CD4-positive, alpha-beta T cell treated with Interferon gamma for 1 hour (primary cell): ENCODE results near the gene NF1.
"Not testable (repeated sequence)": the region's sequence is repeated elsewhere in the genome, so short reads cannot be mapped to it uniquely, and the experiment has no call there.

Experiments used
- DNase-seq: peaks from one replicate; pipeline ENCODE4 v3.0.0-alpha.2; 2020

The NF1 gene

GRCh38 chr17:31094600-31095235, at the start of gene NF1:
Gene NF1 (plus strand): TSS chr17:31094977. CDS start chr17:31095310, 333 bp downstream.
- peak; percentile 92 for DNase-seq

- not testable (repeated sequence) for DNase-seq
Measured at GRCh38 chr17:31046856-31047425, 47.8 kb upstream of the NF1 start.

DNA sequence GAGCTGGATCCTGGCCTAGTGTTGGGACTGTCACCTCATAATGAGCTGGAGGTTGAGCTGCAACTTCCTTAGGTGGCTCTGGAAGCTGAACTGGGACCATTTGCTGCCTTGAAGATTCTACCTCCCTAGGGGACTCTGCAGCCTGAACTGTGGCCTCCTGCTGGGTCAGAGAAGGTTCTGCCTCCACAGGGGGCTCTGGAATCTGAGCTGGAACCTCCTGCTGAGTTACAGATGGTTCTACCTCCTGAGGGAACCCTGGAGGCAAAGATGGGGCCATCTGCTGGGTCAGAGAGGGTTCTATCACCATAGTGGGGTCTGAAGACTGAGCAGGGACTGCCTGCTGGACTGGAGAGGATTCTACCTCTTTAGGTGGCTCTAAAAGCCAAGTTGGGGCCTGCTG, 46.6 kb upstream of the NF1 start:
- no peak for DNase-seq

GRCh38 chr17:31048780-31049179, 46.0 kb upstream of the NF1 start:
- DNase-seq, result no peak

- DNase-seq, result no peak
Measured at GRCh38 chr17:31050948-31051347, 43.8 kb upstream of the NF1 start.

DNA sequence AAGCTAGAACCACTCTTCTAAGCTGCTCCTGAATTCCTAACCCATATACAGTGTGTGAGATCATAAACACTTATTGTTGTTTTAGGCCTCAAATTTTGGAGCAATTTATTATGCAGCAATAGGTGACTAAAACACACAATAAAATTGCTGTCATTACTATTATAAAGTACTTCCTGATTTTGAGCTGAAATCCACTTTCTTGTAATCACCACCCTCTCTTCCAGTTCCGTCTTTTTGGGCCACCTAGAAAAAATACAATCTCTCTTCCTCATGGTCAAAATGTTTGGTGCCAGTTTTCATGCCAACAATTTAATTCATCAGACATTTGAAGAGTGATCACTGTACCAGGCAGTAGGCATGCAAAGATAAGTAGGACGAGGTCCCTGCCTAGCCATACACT, 43.3 kb upstream of the NF1 start:
- DNase-seq, result no peak

DNA sequence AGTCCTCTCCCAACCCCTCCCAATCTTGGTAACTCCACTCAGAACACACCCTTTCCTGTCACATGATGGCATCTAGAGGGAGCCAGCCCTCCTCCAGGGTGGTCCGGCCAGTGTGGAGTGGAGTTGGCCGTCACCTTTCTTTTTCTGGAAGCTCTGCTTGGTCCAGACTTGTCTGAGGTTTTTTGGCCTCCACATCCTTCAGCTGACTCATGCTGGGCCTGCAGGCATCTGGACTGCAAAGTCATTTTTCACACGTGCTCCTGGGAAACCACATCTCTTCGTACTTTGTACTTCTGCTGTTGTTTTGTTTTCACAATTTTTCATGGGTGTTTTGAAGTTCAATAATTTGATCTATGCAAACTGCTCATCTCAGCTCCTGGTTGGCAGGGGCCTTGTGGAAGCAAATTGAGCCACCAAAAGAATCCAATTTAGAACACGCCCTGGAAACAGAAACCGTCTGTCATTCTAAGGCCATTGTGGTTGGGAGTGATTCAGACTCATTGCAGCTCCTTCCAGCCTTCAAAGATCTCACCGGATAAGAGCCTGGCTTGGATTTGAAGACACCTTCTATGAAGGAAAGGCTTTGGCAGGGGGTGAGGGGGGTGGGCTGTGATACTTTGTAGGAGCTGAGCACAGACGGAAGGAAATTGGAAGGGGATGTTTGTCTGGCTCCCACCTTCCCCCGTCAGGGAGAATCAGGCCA, 42.4 kb upstream of the NF1 start:
- DNase-seq, result peak; percentile 23

GRCh38 chr17:31053071-31053470, 41.7 kb upstream of the NF1 start:
- DNase-seq, result no peak

DNA sequence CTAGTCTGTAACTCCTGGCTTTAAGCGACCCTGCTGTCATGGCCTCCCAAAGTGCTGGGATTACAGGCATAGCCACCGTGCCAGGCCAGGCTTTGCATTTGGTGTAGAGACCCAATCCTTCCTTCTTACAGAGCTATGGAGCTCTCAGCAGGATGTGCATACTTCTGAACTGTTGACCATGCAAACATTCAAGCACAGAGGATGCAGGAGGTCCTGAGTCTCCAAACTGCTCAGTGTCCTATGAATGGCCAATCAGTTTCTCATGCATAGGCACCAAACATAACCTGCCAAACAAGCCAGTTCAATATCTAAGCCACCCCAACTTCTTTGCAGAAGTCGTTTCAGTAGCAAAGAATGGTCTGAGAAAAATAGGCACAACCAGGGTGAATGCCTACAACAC, 40.0 kb upstream of the NF1 start:
- DNase-seq, result no peak

- no peak for DNase-seq
Measured at GRCh38 chr17:31058976-31059375, 35.8 kb upstream of the NF1 start.

DNA sequence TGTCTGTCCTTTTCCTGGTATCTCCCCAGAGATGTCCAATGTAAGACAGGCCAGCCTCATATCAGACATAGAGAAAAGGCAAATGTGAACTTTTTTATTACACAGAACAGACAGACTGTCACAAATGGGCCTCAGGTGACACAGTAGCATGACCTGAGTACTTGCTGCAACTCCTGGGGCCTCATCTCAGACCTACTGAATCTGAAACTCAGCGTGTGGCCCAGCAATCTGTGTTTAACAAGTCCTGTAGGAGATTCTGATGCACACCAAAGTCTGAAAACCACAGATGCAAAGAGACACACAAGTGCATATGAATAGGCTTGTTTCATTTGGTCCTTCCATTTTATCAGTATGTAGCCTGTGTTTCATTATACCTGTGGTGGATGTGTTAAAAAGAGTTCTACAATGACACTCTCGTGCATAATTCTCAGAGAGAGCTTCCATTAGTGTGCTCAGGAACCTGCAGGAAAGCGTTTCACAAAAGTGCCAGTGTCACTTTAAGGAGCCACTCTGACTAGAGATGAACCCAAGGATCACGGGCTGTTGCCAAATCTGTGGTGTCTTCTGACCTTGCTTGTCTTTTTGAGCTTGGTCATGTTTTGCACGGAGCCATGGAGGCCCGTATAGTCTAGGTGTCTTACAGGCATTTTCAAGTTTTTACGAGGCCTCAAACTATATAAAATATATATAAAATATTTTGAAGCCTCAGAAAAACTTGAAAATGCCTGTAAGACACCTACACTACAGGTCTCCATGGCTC, 33.8 kb upstream of the NF1 start:
- DNase-seq, result peak; percentile 5

DNA sequence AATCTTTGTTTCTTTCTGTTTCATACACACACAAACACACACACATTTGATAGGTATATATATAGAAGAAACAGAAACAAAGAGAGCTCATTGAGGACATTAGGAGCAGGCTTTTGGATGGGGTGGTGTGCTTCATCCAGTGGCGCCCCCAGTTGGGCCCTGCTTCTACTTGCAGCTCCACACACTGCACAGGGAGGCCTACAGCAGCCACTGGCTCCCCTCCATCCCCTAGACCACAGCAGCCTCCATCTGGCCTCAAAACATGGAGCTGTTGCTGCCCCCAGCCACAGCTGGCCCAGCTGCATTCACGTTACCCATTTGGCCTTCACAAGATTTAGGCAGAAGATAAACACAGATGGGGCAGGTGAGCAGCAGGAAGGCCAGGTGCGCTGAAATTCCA, 33.1 kb upstream of the NF1 start:
- peak; percentile 4 for DNase-seq

GRCh38 chr17:31062346-31062745, 32.4 kb upstream of the NF1 start:
- DNase-seq, result peak; percentile 6

GRCh38 chr17:31064707-31065106, 30.1 kb upstream of the NF1 start:
- DNase-seq, result no peak

GRCh38 chr17:31067691-31068184, 27.0 kb upstream of the NF1 start:
- DNase-seq, result no peak

- peak; percentile 45 for DNase-seq
Measured at GRCh38 chr17:31068291-31068690, 26.5 kb upstream of the NF1 start.

DNA sequence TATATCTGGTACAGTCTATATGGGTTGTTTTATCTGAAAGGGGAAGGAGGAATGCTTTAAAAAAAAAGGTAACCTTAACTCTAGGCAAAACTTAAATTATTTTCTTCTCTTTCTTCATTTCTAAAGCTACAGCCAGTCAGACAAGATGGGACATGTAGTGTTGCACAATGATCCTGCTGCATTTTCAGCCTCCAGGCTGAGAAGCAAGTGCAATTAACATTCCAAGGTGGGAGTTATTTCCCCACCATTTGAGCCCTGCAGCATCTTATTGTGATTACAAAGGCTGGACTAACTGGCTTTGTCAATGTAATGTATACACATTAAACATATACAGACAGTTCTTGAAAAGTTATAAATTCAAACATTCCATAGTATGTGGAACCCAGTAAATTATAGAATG, 22.6 kb upstream of the NF1 start:
- no peak for DNase-seq

- no peak for DNase-seq
Measured at GRCh38 chr17:31073411-31073810, 21.4 kb upstream of the NF1 start.

DNA sequence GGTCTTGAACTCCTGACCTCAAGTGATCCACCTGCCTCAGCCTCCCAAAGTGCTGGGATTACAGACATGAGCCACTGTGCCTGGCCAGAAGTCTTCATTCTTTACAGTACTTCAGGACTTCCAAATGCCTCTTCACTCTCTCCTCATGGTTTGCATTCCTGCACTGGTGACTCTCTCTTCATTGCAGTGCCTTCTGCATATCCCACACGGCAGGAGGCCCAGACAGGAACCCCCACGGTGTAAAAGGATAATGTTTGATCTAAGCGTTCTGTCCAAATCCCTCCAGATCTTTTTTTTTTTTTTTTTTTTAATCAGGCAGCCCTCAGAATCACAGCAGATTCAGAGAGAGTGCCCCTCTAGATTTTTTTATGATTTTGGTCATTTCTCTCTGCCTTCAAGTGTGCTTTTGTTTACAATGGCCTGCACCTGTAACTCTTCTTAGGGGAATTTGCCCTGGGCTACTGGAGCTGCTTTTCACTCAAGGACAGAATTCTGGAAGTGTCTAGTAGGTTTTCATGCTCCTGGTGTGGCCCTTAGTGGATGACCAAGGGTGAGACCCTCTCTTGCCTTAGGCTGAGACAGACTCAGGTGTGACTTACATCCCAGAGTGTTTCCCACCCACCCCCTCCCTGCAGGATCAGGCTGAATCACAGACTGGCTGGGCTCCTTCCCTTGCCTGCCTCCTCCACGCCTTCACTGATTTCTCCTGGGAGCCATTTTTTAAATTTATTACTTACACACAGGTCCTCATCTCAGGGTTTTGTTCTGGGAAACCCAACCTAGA, 19.8 kb upstream of the NF1 start:
- no peak for DNase-seq

- no peak for DNase-seq
Measured at GRCh38 chr17:31078290-31078689, 16.5 kb upstream of the NF1 start.

GRCh38 chr17:31079731-31080130, 15.0 kb upstream of the NF1 start:
- no peak for DNase-seq

GRCh38 chr17:31085563-31085962, 9.2 kb upstream of the NF1 start:
- DNase-seq, result no peak

DNA sequence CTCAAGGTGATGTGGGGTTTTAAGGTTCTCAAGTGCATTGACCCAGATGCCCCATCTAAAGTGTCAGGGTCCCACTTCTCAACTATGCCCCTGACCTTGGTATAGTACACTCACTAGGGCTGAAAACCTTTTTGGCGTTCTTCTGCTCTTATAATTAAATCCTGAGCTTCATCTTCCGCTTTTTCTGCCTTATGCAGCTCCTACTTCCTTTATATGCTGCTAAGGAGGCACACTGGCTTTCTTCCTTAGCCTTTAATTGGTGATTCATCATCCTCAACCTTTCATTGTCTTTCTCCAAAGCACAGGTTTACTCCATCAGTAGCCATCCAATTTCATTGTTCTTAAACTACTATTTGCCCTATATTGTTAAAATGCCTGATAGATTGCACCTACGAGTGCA, 5.3 kb upstream of the NF1 start:
- DNase-seq, result no peak
